Esophagus (tissue), 2 donors: ENCODE results near the gene VTA1. TPM values are rescaled to one million over a fixed set of nuclear protein-coding genes. Genes with fewer than 3 reads are reported as not detected.
"Not testable (repeated sequence)": the region's sequence is repeated elsewhere in the genome, so short reads cannot be mapped to it uniquely, and the experiment has no call there.

Source experiments
- H3K27ac ChIP-seq, 2 donors: one replicate each; pipeline ENCODE4 v1.5.1; 2013; ENCODE audit warnings: low read depth in 2 of 2, mild to moderate bottlenecking in 2 of 2, inconsistent platforms in 1 of 2, low read length in 1 of 2, moderate library complexity in 1 of 2
- H3K27me3 ChIP-seq, 2 donors: one replicate each; pipeline ENCODE4 v1.6.1; 2013; ENCODE audit warnings: low read length in 2 of 2, control low read depth in 1 of 2, mild to moderate bottlenecking in 1 of 2; ENCODE audit not compliant: insufficient read depth in 2 of 2, control insufficient read depth in 1 of 2
- H3K36me3 ChIP-seq, 2 donors: one replicate each; pipeline ENCODE4 v1.6.1; 2013; ENCODE audit warnings: low read length in 1 of 2; ENCODE audit not compliant: control insufficient read depth in 2 of 2, insufficient read depth in 2 of 2
- H3K4me1 ChIP-seq, 2 donors: one replicate each; pipeline ENCODE4 v1.6.1; 2013; ENCODE audit warnings: low read length in 1 of 2; ENCODE audit not compliant: control insufficient read depth in 2 of 2, insufficient read depth in 2 of 2
- H3K4me3 ChIP-seq, 2 donors: one replicate each; pipeline ENCODE4 v1.5.1; 2013; ENCODE audit warnings: low read length in 2 of 2, mild to moderate bottlenecking in 2 of 2, low read depth in 1 of 2, moderate library complexity in 1 of 2
- H3K9me3 ChIP-seq, 2 donors: one replicate each; pipeline ENCODE4 v1.6.1; 2013; ENCODE audit warnings: mild to moderate bottlenecking in 2 of 2, low read depth in 1 of 2, low read length in 1 of 2, moderate library complexity in 1 of 2; ENCODE audit not compliant: control insufficient read depth in 2 of 2, insufficient read depth in 1 of 2
- WGBS, 2 donors: extraction: QIAGEN DNeasy Blood & Tissue Kit; methylation state at CpG; one replicate each; pipeline ENCODE4 v1.1.7; 2013; 5-methylcytosine and 5-hydroxymethylcytosine counted together
- polyA plus RNA-seq, 2 donors: library from polyadenylated mRNA; stranded (reverse); fragments of 200-250 nt; gene quantifications; one replicate each; pipeline ENCODE4 v1.2.3, GENCODE V29; 2013
- donor health status: healthy with polysubstance abuse.
- donor health status: Bipolar disorder and iron deficiency.

The VTA1 gene
- polyA plus RNA-seq, 2 donors = 21.4 to 36.8 TPM

DNA sequence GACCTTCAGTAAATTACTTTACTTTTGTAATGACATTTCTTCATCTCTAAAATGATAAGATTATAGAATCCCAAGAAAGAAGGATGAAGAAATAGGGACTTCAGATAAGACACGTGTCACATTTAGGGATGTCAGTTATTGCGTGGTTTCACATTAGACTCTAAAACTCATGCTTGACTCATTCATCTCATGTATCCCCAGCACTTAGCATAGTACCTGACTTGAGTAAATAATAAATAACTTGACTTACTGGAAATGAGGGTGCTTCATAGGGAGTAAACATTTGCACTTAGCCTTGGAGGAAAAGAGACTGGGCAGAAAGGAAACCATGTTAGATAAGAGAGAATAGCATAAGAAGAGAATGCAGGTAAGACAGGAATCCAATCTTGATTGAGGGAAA is 37.2 kb downstream of the VTA1 start:
- Histone ChIP-seq H3K27ac (no peak overlapping the region), H3K36me3 (no peaks in the 10 kb centered on the region), H3K4me3 (no peak overlapping the region), H3K4me1 (no peaks in the 10 kb centered on the region), H3K9me3 (no peaks in the 10 kb centered on the region), H3K27me3 (no peaks in the 10 kb centered on the region)
- WGBS, 2 donors = 97% methylated on average over 2 of the region's 2 CpGs

DNA sequence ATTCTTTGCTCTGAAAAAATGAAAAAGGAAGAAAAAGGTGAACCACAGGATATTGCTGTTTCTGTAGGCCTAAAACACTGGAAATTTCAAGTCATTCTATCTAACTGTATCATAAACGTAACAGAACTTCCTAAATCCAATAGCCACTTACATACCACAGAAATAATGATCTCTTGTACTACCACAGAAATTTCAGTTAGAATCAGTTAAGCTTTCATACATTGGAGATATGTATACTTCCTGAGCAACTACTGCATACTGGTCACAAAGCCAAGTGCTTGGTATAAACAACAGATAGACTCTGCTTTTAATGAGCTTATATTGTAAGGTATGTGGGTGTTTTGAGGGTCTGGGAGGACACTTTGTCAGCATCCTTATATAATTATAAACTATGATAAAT is 38.6 kb downstream of the VTA1 start:
- H3K27ac ChIP-seq = no peak overlapping the region
- H3K4me3 ChIP-seq = no peak overlapping the region
- no peaks in the 10 kb centered on the region for H3K9me3 ChIP-seq
- H3K4me1 ChIP-seq = no peaks in the 10 kb centered on the region
- 91 to 100% methylated on average over 1 of the region's 1 CpG for WGBS, 2 donors
- no peaks in the 10 kb centered on the region for H3K36me3 ChIP-seq
- no peaks in the 10 kb centered on the region for H3K27me3 ChIP-seq

DNA sequence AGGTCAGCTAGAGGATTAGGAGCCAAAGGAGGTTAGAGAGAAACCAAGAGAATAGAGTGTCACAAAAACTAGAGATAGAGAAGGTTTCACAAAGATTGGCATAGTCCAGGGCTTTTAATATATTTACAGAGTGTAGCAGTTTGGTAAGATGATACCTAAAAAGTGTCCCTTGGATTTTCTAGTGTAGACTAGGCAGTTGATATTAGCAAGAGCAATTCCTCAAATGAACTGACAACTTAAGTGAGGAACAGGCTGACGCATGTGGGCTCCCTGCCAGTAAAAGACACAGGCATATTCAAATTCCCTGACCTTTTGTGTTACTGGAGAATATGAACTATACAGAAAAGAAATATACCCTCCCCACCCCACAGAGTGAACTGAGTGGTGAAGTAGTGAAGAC is 40.1 kb downstream of the VTA1 start:
- Histone ChIP-seq H3K4me3 (no peak overlapping the region), H3K27ac (no peak overlapping the region), H3K4me1 (no peaks in the 10 kb centered on the region), H3K36me3 (no peaks in the 10 kb centered on the region), H3K9me3 (no peaks in the 10 kb centered on the region), H3K27me3 (no peaks in the 10 kb centered on the region)
- WGBS, 2 donors = 38 to 39% methylated on average over 1 of the region's 1 CpG

DNA sequence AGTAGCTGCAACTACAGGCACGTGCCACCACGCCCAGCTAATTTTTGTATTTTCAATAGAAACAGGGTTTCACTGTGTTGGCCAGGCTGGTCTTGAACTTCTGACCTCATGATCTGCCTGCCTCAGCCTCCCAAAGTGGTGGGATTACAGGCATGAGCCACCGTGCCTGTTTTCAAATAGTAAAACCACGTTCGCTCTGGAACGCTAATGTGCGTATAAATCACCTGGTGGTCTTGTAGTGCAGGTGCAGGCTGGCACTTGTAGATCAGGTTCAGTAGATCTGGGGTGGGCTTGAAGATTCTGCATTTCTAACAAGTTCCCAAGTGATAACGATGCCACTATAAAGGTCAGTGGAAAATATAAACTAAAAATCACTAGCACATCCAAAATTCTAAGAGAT is 41.3 kb downstream of the VTA1 start:
- not testable (repeated sequence) for H3K4me1 ChIP-seq, H3K27ac ChIP-seq, H3K4me3 ChIP-seq, H3K9me3 ChIP-seq, H3K27me3 ChIP-seq, H3K36me3 ChIP-seq
- 96% methylated on average over 8 of the region's 8 CpGs for whole genome bisulfite sequencing, 2 donors

DNA sequence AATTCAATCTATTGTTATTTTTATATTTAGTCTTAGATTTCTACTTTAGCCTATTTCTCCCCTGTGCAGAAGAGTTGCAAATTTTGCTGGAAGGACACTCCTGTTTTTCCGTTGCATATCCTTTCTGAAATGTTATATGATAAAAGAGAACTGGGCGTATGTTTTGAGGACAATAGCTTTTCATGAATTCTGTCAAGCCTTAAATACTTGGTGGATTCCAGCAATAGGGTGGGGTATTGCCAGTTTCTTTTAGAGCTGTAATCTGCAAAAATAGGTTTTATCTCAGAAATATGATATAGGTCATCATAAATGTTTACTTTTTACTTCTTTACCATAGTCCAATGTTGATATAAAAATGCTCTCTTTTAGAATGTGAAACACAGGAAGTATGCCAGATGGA is 42.0 kb downstream of the VTA1 start:
- 70 to 90% methylated on average over 2 of the region's 2 CpGs for WGBS, 2 donors
- H3K9me3 ChIP-seq = no peaks in the 10 kb centered on the region
- no peak overlapping the region for H3K4me3 ChIP-seq
- H3K4me1 ChIP-seq = no peaks in the 10 kb centered on the region
- no peaks in the 10 kb centered on the region for H3K36me3 ChIP-seq
- no peak overlapping the region for H3K27ac ChIP-seq
- no peaks in the 10 kb centered on the region for H3K27me3 ChIP-seq

DNA sequence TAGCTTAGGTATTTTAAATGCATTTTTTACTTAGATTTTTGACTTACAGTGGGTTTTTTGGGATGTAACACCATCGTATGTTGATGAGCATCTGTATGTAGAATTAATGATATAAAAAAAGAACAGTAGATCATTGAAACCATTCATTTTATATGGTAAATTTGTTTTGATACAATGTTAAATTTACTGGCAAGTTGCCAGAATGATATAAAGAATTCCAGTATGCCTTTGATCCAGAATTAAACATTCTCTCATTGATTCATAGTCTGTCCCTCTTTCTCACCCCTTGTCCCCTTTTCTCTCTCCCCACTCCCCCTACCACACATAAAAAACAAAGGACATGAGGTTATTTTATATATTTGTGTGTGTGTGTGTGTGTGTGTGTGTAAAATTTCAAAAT is 45.3 kb downstream of the VTA1 start:
- H3K27me3 ChIP-seq = no peaks in the 10 kb centered on the region
- no peaks in the 10 kb centered on the region for H3K4me1 ChIP-seq
- no peak overlapping the region for H3K4me3 ChIP-seq
- H3K27ac ChIP-seq = no peak overlapping the region
- no peaks in the 10 kb centered on the region for H3K36me3 ChIP-seq
- WGBS, 2 donors = 87 to 94% methylated on average over 1 of the region's 1 CpG
- no peaks in the 10 kb centered on the region for H3K9me3 ChIP-seq

DNA sequence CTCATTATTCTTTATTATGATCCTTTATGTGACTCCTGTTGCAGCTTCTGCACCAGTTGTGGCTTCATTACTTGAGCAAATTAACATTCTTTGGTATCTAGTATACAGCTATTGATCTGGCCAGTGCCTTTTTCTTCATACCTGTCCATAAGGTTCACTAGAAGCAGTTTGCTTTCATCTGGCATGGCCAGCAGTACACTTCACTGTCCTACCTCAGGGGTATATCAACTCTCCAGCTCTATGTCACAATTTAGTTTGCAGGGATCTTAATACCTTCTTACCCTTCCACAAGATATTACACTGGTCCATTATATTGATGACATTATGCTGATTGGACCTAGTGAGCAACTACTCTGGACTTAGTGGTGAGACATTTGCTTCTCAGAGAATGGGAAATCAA is 46.6 kb downstream of the VTA1 start:
- H3K4me3 ChIP-seq = no peak overlapping the region
- H3K36me3 ChIP-seq = peaks cover 0 to 2% of the 10 kb centered on the region in 2 donors
- H3K9me3 ChIP-seq = no peaks in the 10 kb centered on the region
- H3K4me1 ChIP-seq = no peaks in the 10 kb centered on the region
- no peak overlapping the region for H3K27ac ChIP-seq
- no peaks in the 10 kb centered on the region for H3K27me3 ChIP-seq

DNA sequence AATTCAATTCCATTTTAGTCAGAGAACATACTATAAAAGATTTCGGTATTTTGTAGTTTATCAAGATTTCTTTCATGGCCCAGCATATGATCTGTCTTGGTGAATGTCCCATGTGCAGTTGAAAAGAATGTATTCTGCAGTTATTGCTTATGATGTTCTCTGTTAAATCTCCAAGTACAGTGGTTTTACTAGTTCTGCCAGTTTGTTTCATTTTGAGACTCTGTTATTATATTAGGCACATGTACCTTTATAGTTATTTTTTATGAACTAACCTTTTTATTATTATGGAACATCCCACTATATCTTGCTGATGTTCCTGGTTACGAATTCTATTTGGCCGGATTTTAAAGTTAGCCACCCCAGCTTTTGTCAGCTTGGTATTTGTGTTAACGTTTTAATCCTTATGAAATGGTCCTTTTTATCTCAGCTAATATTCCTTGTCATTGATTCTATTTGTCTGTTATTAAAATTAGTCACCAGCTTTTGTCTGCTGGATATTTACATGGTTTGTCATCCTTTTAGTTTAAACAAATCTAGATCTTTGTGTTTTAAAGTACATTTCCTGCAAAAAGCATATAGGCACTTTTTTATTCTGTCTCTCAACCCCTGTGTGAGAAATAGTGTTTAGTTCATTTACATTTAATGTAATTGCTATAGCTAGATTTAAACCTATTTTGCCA is 48.9 kb downstream of the VTA1 start:
- peaks cover 0 to 2% of the 10 kb centered on the region in 2 donors for H3K36me3 ChIP-seq
- no peak overlapping the region for H3K4me3 ChIP-seq
- no peaks in the 10 kb centered on the region for H3K4me1 ChIP-seq
- WGBS, 2 donors = 74 to 76% methylated on average over 4 of the region's 4 CpGs
- H3K27ac ChIP-seq = no peak overlapping the region
- no peaks in the 10 kb centered on the region for H3K27me3 ChIP-seq
- no peaks in the 10 kb centered on the region for H3K9me3 ChIP-seq

DNA sequence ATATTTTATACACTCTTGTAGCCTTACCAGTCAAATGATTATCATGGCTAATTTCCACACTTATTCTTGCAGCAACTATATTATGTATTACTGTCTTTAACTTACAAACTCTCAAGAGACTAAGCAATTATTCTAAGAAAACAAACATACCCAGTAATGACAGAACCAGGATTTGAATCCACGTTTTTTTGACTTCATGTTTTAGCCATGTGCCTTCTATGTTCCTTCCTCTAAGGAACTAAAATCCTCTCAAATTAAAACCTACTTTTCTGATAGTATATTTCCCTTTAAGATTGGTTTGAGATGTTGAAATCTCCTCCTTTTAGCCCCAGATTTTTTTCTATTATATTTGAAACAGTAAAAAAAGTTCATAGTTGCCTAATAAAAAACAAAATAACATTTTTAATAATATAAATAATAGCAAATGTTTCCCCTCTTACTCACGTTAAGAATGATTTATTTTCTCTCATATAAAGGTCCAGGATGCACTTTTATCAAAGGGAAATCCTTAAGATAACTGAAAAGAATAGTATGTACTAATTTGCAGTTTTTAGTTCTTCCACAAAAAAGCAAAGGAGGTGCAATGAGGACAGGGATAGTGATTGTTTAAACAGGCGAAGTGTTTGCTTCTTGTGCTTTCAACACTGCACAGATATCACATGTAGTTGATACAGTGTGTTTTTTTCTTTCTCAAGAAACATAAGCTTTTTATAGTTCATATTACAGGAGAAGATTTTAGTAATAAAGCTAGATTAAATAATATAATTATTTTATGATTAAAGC is 54.0 kb downstream of the VTA1 start:
- Histone ChIP-seq H3K27me3 (no peaks in the 10 kb centered on the region), H3K9me3 (no peaks in the 10 kb centered on the region), H3K4me3 (no peak overlapping the region), H3K27ac (no peak overlapping the region), H3K36me3 (peaks cover 0 to 2% of the 10 kb centered on the region in 2 donors), H3K4me1 (no peaks in the 10 kb centered on the region)
- 74 to 75% methylated on average over 3 of the region's 3 CpGs for WGBS, 2 donors
